Upper lobe of left lung (tissue), 6 donors: Measurements from ENCODE around the gene UBXN4. TPM values are rescaled to one million over a fixed set of nuclear protein-coding genes. Genes with fewer than 3 reads are reported as not detected.

ENCODE experiments used
- ATAC-seq, 2 donors: fragments of 200-7000 bp; cut with Tn5 transposase; one replicate each; pipeline ENCODE4 v1.9.1; 2022; ENCODE audit warnings: mild to moderate bottlenecking in 2 of 2, moderate library complexity in 2 of 2; ENCODE audit not compliant: low FRiP score in 2 of 2
- DNase-seq, 2 donors: peaks; one replicate each; pipeline ENCODE4 v3.0.0-alpha.2; 2019 to 2020
- H3K27ac ChIP-seq, 4 donors: fragments of 200-600 bp; sonication (generic); one replicate each; pipeline ENCODE4 v1.5.1; 2016 to 2019
- H3K27me3 ChIP-seq, 4 donors: fragments of 200-600 bp; sonication (generic); one replicate each; pipeline ENCODE4 v1.5.1; 2017 to 2019
- H3K36me3 ChIP-seq, 4 donors: fragments of 200-600 bp; sonication (generic); one replicate each; pipeline ENCODE4 v1.5.1; 2016 to 2019
- H3K4me1 ChIP-seq, 4 donors: fragments of 200-600 bp; sonication (generic); one replicate each; pipeline ENCODE4 v1.5.1; 2018 to 2019
- H3K4me3 ChIP-seq, 4 donors: fragments of 200-600 bp; sonication (generic); one replicate each; pipeline ENCODE4 v1.5.1; 2017 to 2019; ENCODE audit warnings: mild to moderate bottlenecking in 2 of 4, moderate library complexity in 1 of 4
- H3K9me3 ChIP-seq, 4 donors: fragments of 200-600 bp; sonication (generic); one replicate each; pipeline ENCODE4 v1.5.1; 2018 to 2019
- CTCF ChIP-seq, 6 experiments: fragments of 450-650 bp in 4 of 6; fragments of 200-600 bp in 2 of 6; sonication (generic) in 2 of 6; IDR thresholded peaks; one replicate each; pipeline ENCODE4 v1.5.1; 2016 to 2019; ENCODE audit warnings: antibody characterized with exemption in 6 of 6
- EP300 ChIP-seq, 4 donors: sonication (generic); formaldehyde crosslinking; IDR thresholded peaks; one replicate each; pipeline ENCODE4 v1.5.1; 2017; ENCODE audit warnings: antibody characterized with exemption in 4 of 4, control low read depth in 2 of 4
- POLR2A ChIP-seq, 4 donors: fragments of 450-650 bp; IDR thresholded peaks; one replicate each; pipeline ENCODE4 v1.5.1; 2016 to 2017; ENCODE audit warnings: antibody characterized with exemption in 4 of 4, mild to moderate bottlenecking in 2 of 4
- POLR2AphosphoS5 ChIP-seq, 2 donors: sonication (generic); formaldehyde crosslinking; IDR thresholded peaks; one replicate each; pipeline ENCODE4 v1.5.1; 2017; ENCODE audit warnings: antibody characterized with exemption in 2 of 2
- WGBS, 2 donors: methylation state at CpG; one replicate each; pipeline ENCODE4 v1.1.5; 2017 to 2018; 5-methylcytosine and 5-hydroxymethylcytosine counted together
- total RNA-seq, 6 donors: library from RNA; depleted of rRNA in 4 of 6; stranded (reverse); fragments of >200 nt in 4 of 6; gene quantifications; one replicate each; pipeline versions ENCODE4 v1.1.0 to v1.2.1, GENCODE V29; 2016 to 2021
- donor health status: DM: no; HTN: no; CAD: no; lungs with moderate emphysema.
- donor health status: DM: no; HTN: yes; CAD: no; lungs with severe emphysema.

Gene UBXN4
- total RNA-seq, 6 donors from 2014 or later = 34.0 to 101 (median 67.8) TPM

GRCh38 chr2:135783439-135783838 is 41.8 kb downstream of the UBXN4 start:
- no peak for DNase-seq
- no peak for TF ChIP-seq CTCF (IDR thresholded peaks at IDR 0.05)
- no peak for TF ChIP-seq POLR2A (IDR thresholded peaks at IDR 0.05)
- no peak for TF ChIP-seq EP300 (IDR thresholded peaks at IDR 0.05)
- TF ChIP-seq POLR2AphosphoS5 (IDR thresholded peaks at IDR 0.05) = no peak
- Histone ChIP-seq H3K36me3 (peaks cover 32 to 78% (median 58%) of the 10 kb centered on the region in 4 donors), H3K27ac (no peak overlapping the region), H3K4me3 (no peak overlapping the region), H3K9me3 (no peaks in the 10 kb centered on the region), H3K27me3 (no peaks in the 10 kb centered on the region), H3K4me1 (no peaks in the 10 kb centered on the region)
- ATAC-seq = no peak
- 86 to 89% methylated on average over 3 of the region's 3 CpGs for WGBS, 2 donors

GRCh38 chr2:135785032-135785431 is 43.4 kb downstream of the UBXN4 start:
- no peak overlapping the region for H3K4me3 ChIP-seq
- peaks cover 24 to 65% (median 51%) of the 10 kb centered on the region in 4 donors for H3K36me3 ChIP-seq

DNA sequence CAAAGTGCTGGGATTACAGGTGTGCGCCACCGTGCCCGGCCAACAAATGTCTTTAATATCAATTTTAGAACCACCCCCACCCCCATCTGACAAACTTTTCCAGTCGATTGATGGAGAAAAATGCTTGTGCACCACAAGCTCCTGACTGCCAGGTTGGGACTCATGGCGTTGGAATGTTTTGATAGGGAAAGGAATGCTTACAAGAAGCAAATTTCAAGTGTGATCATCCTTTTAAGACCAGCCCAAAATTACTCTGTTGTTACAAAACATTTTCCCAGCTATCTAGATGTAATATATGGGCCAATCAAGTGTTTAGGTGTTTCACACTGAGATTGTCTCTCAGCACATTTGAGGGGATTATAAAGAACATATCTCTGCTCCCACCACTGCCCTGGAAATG is 45.2 kb downstream of the UBXN4 start:
- DNase-seq = no peak
- 95 to 96% methylated on average over 5 of the region's 5 CpGs for WGBS, 2 donors
- no peak overlapping the region for H3K27ac ChIP-seq

More at GRCh38 chr2:135785032-135785431, 43.4 kb downstream of the UBXN4 start:
- Histone ChIP-seq H3K27ac (no peak overlapping the region), H3K27me3 (no peaks in the 10 kb centered on the region), H3K4me1 (no peaks in the 10 kb centered on the region), H3K9me3 (no peaks in the 10 kb centered on the region)
- 89 to 96% methylated on average over 2 of the region's 2 CpGs for WGBS, 2 donors
- no peak for TF ChIP-seq POLR2AphosphoS5 (IDR thresholded peaks at IDR 0.05)
- no peak for TF ChIP-seq POLR2A (IDR thresholded peaks at IDR 0.05)
- TF ChIP-seq EP300 (IDR thresholded peaks at IDR 0.05) = no peak
- peak in 1 of 6 experiments; percentile 15 for TF ChIP-seq CTCF (IDR thresholded peaks at IDR 0.05)
- DNase-seq (no peak), ATAC-seq (no peak)

DNA sequence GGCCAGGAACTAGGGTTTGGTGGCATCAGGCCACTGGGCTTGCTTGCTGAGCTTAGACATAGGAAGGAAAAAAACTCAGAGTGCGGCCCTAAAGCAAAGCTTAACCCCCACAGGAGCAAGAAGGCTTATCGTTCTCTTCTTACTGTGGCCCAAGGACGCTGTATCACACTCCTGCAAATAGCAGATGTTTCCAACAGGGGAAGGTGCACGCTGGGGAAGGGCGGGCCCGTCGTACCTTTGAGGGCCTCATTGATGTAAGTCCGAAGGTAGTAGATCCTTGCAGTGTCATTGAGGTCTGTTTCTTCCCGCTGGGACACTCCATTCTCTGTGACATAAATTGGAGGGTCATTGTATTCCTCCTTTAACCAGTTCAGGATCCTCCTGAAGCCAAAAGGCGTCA is 48.8 kb downstream of the UBXN4 start:
- DNase-seq = no peak

More for the DNA sequence above, 45.2 kb downstream of the UBXN4 start:
- H3K27me3 ChIP-seq = no peaks in the 10 kb centered on the region
- ATAC-seq = peak in 1 of 2 donors; percentile 50
- TF ChIP-seq CTCF (IDR thresholded peaks at IDR 0.05) (no peak), EP300 (IDR thresholded peaks at IDR 0.05) (no peak), POLR2AphosphoS5 (IDR thresholded peaks at IDR 0.05) (no peak), POLR2A (IDR thresholded peaks at IDR 0.05) (no peak)
- H3K9me3 ChIP-seq = no peaks in the 10 kb centered on the region
- peaks cover 15 to 47% (median 33%) of the 10 kb centered on the region in 4 donors for H3K36me3 ChIP-seq
- H3K4me3 ChIP-seq = no peak overlapping the region
- H3K4me1 ChIP-seq = no peaks in the 10 kb centered on the region

GRCh38 chr2:135791418-135792190 is 49.9 kb downstream of the UBXN4 start:
- Histone ChIP-seq H3K4me3 (no peak overlapping the region), H3K9me3 (no peaks in the 10 kb centered on the region), H3K36me3 (peaks cover 0 to 3% (median 0%) of the 10 kb centered on the region in 4 donors), H3K4me1 (no peaks in the 10 kb centered on the region), H3K27ac (no peak overlapping the region), H3K27me3 (no peaks in the 10 kb centered on the region)
- no peak for TF ChIP-seq POLR2AphosphoS5 (IDR thresholded peaks at IDR 0.05)
- no peak for TF ChIP-seq EP300 (IDR thresholded peaks at IDR 0.05)
- TF ChIP-seq CTCF (IDR thresholded peaks at IDR 0.05) = no peak
- TF ChIP-seq POLR2A (IDR thresholded peaks at IDR 0.05) = no peak
- ATAC-seq (no peak), DNase-seq (no peak)
- 88 to 92% methylated on average over 2 of the region's 2 CpGs for WGBS, 2 donors

More for the DNA sequence above, 48.8 kb downstream of the UBXN4 start:
- WGBS, 2 donors = 98 to 100% methylated on average over 9 to 10 of the region's 10 CpGs
- Histone ChIP-seq H3K9me3 (no peaks in the 10 kb centered on the region), H3K36me3 (peaks cover 0 to 12% (median 3%) of the 10 kb centered on the region in 4 donors), H3K4me1 (no peaks in the 10 kb centered on the region), H3K27ac (no peak overlapping the region), H3K4me3 (no peak overlapping the region), H3K27me3 (no peaks in the 10 kb centered on the region)
- no peak for ATAC-seq
- no peak for TF ChIP-seq EP300 (IDR thresholded peaks at IDR 0.05)
